HL-60 (cell line): ENCODE data around the gene ZBTB49.
"Not testable (repeated sequence)": the region's sequence is repeated elsewhere in the genome, so short reads cannot be mapped to it uniquely, and the experiment has no call there.

Experiments used
- DNase-seq, 2 experiments: peaks; one replicate each; pipeline ENCODE4 v3.0.0-alpha.2; 2010 to 2020; ENCODE audit warnings: low read depth in 1 of 2, low spot score in 1 of 2
- H3K27ac ChIP-seq: fragments of 250-450 bp; sonication (Bioruptor Pico); replicated peaks from 2 replicates; pipeline ENCODE4 v1.5.1; 2020; ENCODE audit warnings: mild to moderate bottlenecking, moderate library complexity
- H3K27me3 ChIP-seq: fragments of 250-450 bp; sonication (Bioruptor Pico); 2 replicates; pipeline ENCODE4 v1.5.1; 2021; ENCODE audit warnings: mild to moderate bottlenecking, moderate library complexity; ENCODE audit not compliant: insufficient read depth, poor library complexity, severe bottlenecking
- H3K4me3 ChIP-seq: replicated peaks from 2 replicates; pipeline ENCODE4 v1.5.1; 2011; ENCODE audit warnings: mild to moderate bottlenecking, control low read depth, low read length; ENCODE audit not compliant: insufficient read depth
- GABPA ChIP-seq: IDR thresholded peaks from 2 replicates; pipeline ENCODE4 v1.6.1; 2012; ENCODE audit warnings: low read depth
- POLR2AphosphoS5 ChIP-seq: IDR thresholded peaks from 2 replicates; pipeline ENCODE4 v1.6.1; 2012; ENCODE audit warnings: low read depth
- SPI1 ChIP-seq: IDR thresholded peaks from 2 replicates; pipeline ENCODE4 v1.6.1; 2012; ENCODE audit warnings: low read depth, mild to moderate bottlenecking, borderline replicate concordance
- TF ChIP-seq, protein P1 (sequence below): IDR thresholded peaks from 2 replicates; pipeline ENCODE4 v1.6.1; 2012; ENCODE audit warnings: low read depth; ENCODE audit not compliant: insufficient replicate concordance
- TF ChIP-seq, protein P2 (sequence below): IDR thresholded peaks from one replicate; pipeline ENCODE4 v1.5.1; 2011; ENCODE audit warnings: low read length, control low read depth, inconsistent platforms; ENCODE audit not compliant: insufficient read depth

The ZBTB49 gene

DNA sequence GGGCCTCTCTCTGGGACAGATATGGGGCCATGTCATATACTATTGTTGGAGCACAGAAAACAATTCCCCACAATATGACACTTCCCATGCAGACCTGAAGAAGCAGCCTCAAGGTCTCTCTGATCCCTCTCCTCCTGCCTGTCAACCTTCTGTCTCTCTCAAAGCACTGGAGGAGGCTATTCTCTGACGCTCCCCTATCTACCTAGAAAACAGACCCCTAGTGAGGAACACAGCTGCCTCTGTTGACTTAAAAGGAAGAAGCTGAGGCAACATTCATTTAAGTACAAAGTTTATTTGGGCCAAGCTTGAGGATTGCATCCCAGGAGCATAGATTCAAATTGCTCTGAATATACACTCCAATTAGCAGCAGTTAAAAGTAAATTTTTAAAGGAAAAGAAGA, 57.5 kb downstream of the ZBTB49 start:
- no peak for TF ChIP-seq GABPA
- TF ChIP-seq SPI1: no peak
- TF ChIP-seq, protein P1, sequence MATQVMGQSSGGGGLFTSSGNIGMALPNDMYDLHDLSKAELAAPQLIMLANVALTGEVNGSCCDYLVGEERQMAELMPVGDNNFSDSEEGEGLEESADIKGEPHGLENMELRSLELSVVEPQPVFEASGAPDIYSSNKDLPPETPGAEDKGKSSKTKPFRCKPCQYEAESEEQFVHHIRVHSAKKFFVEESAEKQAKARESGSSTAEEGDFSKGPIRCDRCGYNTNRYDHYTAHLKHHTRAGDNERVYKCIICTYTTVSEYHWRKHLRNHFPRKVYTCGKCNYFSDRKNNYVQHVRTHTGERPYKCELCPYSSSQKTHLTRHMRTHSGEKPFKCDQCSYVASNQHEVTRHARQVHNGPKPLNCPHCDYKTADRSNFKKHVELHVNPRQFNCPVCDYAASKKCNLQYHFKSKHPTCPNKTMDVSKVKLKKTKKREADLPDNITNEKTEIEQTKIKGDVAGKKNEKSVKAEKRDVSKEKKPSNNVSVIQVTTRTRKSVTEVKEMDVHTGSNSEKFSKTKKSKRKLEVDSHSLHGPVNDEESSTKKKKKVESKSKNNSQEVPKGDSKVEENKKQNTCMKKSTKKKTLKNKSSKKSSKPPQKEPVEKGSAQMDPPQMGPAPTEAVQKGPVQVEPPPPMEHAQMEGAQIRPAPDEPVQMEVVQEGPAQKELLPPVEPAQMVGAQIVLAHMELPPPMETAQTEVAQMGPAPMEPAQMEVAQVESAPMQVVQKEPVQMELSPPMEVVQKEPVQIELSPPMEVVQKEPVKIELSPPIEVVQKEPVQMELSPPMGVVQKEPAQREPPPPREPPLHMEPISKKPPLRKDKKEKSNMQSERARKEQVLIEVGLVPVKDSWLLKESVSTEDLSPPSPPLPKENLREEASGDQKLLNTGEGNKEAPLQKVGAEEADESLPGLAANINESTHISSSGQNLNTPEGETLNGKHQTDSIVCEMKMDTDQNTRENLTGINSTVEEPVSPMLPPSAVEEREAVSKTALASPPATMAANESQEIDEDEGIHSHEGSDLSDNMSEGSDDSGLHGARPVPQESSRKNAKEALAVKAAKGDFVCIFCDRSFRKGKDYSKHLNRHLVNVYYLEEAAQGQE: no peak
- TF ChIP-seq POLR2AphosphoS5: no peak
- TF ChIP-seq, protein P2, sequence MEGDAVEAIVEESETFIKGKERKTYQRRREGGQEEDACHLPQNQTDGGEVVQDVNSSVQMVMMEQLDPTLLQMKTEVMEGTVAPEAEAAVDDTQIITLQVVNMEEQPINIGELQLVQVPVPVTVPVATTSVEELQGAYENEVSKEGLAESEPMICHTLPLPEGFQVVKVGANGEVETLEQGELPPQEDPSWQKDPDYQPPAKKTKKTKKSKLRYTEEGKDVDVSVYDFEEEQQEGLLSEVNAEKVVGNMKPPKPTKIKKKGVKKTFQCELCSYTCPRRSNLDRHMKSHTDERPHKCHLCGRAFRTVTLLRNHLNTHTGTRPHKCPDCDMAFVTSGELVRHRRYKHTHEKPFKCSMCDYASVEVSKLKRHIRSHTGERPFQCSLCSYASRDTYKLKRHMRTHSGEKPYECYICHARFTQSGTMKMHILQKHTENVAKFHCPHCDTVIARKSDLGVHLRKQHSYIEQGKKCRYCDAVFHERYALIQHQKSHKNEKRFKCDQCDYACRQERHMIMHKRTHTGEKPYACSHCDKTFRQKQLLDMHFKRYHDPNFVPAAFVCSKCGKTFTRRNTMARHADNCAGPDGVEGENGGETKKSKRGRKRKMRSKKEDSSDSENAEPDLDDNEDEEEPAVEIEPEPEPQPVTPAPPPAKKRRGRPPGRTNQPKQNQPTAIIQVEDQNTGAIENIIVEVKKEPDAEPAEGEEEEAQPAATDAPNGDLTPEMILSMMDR: no peak
- no peak overlapping the region for H3K4me3 ChIP-seq
- H3K27ac ChIP-seq: no peak overlapping the region
- DNase-seq: no peak
- peaks cover 2% of the 10 kb centered on the region for H3K27me3 ChIP-seq

DNA sequence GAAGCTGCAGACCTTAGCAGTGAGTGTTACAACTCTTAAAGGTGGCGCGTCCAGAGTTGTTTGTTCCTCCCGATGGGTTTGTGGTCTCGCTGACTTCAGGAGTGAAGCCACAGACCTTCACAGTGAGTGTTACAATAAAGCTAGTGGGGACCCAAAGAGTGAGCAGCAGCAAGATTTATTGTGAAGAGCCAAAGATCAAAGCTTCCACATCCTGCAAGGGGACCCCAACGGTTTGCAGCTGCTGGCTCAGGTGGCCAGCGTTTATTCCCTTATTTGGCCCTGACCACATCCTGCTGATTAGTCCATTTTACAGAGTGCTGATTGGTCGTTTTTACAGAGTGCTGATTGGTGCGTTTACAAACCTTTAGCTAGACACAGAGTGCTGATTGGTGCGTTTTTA, 58.5 kb downstream of the ZBTB49 start:
- H3K4me3 ChIP-seq, DNase-seq, H3K27ac ChIP-seq, H3K27me3 ChIP-seq: not testable (repeated sequence)

DNA sequence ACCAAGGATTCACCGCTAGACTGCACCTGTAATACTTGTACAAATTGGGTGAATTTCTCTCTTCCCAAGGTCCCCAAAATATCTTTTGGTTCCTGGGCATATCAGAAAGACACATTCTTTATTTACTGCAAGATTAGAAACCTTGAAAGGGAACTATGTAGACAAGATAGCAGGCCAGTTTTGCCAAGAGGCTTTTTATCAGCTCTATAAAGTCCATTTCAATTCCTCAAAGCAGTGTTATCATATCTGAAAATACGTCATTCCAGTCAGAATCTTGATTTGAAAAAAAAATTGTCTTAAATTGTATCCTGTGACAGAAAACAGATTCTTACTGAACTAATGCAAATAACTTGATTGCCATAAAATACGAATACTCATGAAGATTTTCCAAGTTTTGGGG, 59.8 kb downstream of the ZBTB49 start:
- no peak for DNase-seq
- Histone ChIP-seq H3K4me3 (no peak overlapping the region), H3K27me3 (peaks cover 2% of the 10 kb centered on the region), H3K27ac (no peak overlapping the region)
- TF ChIP-seq SPI1: no peak
- TF ChIP-seq GABPA: no peak
- TF ChIP-seq, protein P2: no peak
- TF ChIP-seq, protein P1: no peak
- TF ChIP-seq POLR2AphosphoS5: no peak

DNA sequence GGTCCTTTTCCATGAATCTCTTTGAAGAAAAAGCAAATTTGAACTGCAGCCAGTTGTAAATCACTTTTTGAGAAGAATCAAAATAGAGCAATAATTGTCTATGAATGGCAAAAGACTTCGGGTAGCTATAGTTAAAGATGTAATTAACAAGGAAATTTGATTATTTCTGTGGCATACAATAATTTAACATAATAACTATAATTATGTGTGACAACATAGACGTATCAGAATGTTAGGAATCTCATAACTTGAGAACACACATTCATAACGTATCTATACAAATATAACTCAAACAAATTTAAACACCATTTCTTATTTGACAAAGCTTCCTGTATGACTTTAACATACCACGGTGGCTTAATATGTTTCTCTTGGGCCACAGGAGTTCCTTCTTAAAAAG, 60.9 kb downstream of the ZBTB49 start:
- no peak for DNase-seq
- H3K27ac ChIP-seq: no peak overlapping the region
- H3K27me3 ChIP-seq: peaks cover 2% of the 10 kb centered on the region
- no peak overlapping the region for H3K4me3 ChIP-seq
- TF ChIP-seq GABPA: no peak
- TF ChIP-seq, protein P1: no peak
- TF ChIP-seq POLR2AphosphoS5: no peak
- no peak for TF ChIP-seq SPI1
- TF ChIP-seq, protein P2: no peak
